Fibroblast of peridontal ligament (primary cell): ENCODE data around the gene GNG7.
A peak's percentile ranks its signal among the peaks of the same experiment; 100 is the strongest.
"Not testable (repeated sequence)": the region's sequence is repeated elsewhere in the genome, so short reads cannot be mapped to it uniquely, and the experiment has no call there.

Source experiments
- DNase-seq: peaks from one replicate; pipeline ENCODE4 v3.0.0-alpha.2; 2010; ENCODE audit errors: extremely low read depth

Gene GNG7

DNA sequence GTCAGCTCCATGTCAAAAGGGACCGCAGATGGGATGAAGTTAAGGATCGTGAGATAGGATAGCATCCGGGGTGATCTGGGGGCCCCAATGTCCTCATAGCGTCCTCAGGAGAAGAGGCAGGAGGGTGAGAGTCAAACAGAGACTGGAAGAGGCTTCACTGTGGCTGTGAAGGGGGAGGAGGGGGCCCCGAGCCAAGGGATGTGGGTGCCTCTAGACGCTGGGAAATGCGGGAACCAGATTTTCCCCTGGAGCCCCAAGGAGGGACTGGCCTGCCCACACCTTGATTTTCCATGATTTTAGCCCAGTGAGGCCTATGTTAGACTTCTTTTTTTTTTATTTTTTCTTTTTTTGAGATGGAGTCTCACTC is 61.2 kb downstream of the GNG7 start:
- DNase-seq, result no peak

DNA sequence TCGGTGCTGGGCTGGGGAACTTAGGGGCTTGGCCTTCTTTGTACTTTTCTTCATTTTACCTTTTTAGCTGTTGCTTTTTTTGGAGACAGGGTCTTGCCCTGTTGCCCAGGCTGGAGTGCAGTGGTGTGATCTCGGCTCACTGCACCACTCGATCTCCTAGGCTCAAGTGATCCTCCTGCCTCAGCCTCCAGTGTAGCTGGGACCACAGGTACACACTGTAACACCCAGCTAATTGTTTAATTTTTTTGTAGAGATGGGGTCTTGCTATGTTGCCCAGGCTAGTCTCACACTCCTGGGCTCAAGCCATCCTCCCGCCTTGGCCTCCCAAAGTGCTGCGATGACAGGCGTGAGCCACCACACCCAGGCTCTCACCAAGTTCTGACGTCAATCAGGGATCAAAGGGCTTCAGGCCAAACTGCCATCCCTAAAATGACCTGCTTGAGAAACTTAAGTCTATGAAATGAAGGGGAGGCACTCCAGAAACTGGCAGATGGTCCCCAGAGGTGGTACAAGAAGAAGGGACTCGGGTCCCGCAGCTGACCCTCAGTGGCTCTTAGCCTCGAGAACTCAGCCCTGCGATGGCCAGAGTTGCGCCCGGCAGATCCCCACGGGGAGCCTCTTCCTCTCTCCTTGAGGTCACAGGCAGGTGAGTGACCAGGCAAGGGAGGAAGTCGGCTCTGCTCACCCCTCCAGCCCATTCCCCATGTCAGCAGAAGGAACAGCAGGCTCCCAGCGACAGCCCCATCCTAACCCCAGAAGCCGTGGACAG is 61.7 kb downstream of the GNG7 start:
- no peak for DNase-seq

DNA sequence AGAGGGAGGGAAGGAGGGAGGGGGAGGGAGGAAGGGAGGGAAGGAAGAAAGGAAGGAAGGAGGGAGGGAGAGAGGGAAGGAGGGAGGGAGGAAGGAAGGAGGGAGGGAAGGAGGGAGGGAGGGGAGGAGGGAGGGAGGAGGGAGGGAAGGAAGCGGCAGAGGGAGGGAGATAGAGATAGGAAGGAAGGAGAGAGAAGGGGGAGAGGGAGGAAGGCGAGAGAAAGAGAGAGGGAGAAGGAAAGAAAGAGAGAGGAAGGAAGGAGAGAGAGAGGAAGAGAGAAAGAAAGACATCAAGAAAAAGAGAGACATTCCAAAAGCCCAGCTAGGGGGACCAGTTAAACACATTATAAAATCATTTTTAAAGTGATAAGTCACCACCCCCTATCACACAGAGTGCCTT is 62.5 kb downstream of the GNG7 start:
- no peak for DNase-seq

DNA sequence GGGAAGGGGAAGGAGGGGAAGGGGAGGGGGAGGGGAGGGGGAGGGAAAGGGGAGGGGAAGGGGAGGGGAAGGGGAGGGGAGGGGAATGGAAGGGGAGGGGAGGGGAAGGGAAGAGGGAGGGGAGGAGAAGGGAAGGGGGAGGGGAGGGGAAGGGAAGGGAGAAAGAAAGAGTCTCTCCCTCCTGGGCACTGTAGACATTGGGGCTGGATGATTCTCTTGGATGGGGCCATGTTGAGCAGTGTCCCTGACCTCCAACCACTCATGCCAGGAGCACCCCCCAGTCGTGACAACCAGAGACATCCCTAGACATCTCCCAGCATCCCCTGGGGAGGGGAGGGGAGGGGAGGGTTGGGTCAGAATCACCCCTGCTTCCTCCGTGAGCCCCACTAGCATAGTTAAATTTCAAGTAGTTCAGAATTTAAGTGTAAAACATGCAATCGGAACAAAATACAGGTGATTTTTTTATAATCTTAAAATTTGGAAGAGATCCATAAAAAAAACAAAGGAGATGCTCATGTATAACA is 64.0 kb downstream of the GNG7 start:
- DNase-seq, result no peak

DNA sequence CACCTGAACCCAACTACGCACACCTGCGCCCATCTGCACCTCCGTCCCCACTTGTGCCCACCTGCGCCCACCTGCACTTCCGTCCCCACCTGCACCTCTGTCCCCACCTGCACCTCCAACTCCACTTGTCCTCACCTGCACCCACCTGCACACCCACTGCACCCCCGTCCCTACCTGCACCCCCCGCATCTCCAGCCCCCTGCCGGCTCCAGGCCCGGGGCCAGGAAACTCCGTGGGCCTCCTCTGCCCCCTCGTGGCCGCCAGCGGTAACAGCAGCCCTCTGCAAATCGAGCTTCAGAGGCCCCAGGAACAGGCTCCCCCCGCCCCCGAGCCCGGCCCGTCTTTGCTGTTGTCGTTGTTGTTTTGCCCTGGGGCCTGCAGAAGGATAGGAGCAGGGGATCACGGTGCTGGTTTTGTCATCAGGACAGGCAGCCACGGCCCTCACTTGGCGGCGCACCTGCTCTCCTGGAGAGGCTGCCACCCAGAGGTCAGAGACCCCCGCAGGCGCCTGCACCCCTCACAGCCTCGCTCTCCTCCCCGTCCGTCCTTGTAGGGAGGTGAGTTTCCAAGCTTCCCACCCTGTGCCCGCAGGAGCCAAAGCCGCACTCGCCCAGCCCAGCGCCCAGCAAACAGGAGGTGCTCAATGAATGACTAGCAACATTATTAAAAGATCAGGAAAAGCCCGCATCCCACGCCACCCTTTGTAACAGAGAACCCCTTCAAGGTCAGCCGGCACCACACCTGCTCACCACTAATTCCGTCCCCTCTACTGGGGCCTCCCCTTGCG is 65.4 kb downstream of the GNG7 start:
- DNase-seq, result peak; percentile 33

DNA sequence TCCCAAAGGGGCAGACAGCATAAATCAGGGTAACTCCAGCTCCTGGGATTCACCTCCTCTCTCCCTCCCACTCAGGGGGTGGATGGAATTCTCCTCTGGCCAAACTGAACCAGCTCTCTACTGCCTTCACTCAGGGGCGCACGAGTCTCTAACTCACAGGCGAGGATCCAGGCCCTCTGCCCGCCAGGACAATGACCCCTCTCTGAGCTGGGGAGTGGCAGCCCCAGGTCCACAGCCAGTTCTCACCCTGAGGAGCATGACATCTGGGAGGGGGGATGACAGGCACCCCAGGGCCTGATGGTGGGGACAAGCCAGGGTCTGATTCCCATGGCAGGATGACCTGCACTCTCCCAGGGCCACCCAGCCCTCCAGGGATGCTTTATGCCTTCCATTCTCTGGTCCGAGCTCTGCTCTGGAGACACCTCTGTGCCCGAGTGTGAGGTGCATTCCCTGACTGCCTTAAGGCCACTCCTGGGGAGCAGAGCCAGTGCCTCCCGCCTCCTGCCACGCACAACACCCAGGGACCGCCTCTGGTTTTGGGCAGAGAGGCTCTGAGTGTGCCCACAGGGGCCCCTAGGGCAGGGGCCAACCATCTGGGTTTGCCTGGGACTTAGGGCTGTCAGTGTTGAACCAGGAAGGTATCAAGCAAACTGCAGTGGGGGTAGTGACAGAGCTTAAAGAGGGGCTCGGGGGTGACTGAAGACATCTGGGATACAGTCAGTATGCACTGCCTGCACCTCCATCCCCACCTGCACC is 66.2 kb downstream of the GNG7 start:
- DNase-seq, result no peak

DNA sequence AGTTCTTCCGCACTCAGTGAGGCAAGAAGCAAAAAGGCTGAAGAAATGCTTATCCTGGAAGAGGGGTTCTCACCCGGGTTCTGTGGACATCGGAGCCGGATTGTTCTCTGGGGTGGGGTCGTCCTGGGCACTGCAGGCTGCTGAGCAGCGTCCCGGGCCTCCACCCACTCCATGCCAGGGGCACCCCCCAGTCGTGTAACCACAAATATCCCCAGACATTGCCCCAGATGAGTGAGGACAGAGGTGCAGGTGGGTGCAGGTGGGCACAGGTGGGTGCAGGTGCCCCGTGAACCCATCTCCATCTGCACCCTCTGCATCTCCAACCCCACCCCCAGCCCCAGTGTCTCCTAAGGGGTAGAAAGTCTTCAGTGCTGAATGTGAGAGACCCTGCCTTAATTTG is 67.5 kb downstream of the GNG7 start:
- DNase-seq, result no peak

DNA sequence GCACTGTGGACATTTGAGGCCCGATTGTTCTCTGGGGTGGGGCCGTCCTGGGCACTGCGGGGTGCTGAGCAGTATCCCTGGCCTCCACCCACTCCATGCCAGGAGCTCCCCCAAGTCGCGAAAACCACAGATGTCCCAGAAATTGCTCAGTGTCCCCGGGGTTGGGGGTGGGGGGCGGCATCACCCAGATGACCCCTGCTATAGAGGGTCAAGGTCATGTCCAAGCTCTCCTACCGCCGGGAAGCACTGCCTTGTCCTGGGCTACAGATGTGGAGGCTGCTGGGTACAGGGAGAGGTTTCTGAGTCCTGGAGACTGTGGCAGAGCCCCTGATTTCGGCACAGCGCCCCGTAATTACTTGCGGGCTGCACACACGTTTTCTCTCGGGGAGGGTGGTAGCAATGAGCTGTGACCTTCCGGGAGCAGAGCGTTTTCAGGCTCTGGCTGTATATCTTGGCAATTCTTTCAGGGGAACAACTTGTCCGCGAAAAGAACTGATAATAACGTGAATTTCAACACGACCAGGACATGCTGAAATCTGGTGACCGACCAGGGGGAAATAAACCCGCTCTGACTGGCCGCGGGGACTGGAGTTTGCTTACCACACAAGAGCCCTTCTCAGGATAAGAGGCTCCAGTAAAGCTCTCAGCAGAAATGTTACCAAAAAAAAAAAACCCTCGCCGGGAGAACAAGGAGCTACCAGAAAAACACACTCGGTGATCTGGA is 68.1 kb downstream of the GNG7 start:
- DNase-seq, result peak; percentile 33

DNA sequence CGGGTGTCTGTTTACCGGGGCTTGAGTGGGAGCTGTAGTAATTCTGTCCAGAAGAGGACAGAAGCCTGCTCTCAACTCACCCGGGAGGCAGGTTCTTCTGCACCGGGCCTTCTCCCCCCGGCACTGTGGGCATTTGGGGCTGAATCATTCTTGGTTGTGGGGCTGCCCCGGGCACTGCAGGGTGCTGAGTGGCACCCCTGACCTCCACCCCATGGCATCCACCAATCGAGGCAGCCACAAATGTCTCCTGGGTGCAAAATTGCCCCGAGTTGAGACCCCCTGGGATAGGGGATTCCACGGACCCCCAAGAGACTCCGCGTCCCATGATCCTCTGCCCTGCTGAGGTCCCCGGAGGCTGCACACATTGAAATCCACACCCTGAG is 68.8 kb downstream of the GNG7 start:
- DNase-seq, result no peak

DNA sequence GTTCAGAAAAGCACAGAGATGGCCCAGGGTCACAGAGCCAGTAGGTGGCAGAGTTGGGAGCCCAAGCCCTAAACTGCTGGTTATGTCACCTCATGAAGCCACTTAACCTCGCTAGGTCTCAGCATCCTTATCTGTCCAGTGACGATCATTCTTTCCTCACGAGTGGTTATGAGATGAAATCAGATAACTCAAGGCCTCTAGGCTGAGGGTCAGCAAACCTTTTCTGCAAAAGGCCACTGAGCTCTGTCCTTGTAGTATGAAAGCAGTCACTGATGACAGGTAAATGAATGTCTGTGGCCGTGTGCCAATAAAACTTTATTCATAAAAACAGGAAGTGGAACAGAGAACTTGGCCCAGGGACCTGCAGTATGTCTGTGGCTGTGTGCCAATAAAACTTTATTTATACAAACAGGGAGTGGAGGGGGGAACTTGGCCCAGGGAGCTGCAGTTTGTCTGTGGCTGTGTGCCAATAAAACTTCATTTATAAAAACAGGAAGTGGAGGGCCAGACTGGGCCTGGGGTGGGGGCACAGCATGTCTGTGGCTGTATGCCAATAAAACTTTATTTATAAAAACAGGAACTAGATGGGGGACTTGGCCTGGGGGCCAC is 71.2 kb downstream of the GNG7 start:
- DNase-seq, result no peak

DNA sequence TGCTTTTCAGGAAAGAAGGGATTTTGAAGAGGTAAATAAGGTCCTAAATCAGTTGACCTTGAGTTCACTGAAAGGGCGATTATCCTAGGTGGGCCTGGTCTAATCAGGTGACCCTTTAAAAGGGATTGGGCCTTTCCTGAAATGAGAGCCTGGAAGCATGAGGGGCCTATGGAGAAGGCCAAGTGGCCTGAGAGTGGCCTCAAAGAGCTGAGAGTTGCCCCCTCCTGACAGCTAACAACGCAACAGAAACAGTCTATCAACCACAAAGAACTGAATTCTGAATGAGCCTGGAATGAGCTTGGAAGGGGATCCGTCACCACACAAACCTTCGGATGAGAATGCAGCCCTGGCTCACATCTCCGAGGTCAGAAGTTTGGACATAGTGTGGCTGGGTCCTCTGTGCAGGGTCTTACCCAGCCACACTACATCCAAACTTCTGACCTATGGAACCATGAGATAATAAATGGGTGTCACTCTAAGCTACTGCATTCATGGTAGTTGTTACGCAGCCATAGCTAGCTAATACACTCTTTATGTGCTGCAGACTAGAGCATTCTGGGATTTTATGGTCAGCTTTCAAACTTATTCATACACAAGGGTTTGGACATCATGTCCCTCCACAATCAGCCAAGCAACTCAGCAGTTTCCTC is 72.0 kb downstream of the GNG7 start:
- no peak for DNase-seq

DNA sequence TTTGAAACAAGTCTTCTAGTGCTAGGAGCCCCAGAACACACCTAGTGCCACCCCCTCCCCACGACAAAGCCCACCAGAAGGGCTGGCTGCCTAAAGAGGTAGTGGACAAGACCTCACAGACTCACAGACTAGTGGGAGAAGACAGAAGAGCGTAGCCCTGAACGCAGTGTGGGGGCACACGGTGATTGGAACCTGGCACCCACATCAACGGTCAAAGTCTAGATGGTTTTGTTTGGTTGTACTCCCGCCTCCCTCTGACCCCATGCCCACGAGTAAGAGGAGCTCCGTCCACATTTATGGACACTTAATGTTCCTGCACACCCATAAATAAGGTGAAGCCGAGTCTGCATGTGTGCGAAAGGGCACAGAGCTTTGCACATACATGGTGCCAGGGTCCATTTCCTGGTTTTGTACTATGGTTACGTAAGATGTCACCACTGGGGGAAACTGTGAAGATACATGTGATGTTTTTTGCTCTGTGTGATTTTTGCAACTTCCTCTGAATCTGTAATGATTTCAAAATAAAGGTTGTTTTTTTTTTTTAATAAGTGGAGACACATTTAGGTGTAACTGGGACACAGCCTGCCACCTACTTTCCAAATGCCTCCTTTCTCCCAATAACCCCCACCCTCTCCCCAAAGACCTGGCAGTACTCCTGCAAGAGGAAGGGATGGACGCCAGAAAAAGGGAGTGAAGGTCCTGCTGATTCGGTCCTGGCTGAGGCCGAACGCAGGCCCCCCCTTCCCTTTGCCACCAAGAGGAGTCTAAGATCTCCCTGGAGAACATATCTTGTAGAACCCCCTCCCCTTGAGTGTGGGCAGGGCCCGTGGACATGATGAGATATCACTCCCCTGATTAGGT is 72.8 kb downstream of the GNG7 start:
- no peak for DNase-seq

DNA sequence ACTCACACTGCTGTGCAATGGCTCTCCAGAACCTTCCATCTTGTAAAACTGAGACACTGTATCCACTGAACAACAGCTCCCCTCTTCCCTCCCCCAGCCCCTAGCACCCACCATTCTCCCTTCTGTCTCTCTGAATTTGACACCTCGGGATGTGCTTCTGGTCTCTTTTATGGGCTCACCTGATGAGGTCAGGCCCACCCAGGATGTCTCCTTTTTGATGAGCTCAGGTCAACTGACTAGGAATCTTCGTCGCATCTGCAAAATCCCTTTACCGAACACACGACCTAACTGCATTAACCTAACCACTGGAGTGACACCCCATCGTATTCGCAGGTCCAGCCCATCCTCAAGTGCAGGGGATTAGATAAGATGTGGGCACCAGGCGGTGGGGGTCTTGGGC is 73.9 kb downstream of the GNG7 start:
- DNase-seq, result no peak

DNA sequence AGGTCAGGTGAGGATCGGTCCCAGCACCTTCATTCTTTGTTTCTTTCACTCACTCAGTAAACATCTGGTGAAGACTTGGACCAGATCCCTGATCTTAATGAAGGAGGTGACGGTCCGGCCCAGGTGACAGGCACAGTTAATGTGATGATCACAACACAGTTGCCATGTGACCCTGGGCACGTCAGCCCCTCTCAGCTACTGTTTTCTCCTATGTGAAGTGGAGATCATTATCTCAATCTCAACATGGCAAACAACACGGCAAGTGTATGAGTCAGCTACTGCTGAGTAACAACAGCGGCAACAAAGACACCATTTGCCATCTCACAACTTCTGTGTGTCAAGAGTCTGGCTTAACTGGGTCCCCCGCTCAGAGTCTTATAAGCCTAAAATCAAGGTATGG is 74.6 kb downstream of the GNG7 start:
- no peak for DNase-seq

DNA sequence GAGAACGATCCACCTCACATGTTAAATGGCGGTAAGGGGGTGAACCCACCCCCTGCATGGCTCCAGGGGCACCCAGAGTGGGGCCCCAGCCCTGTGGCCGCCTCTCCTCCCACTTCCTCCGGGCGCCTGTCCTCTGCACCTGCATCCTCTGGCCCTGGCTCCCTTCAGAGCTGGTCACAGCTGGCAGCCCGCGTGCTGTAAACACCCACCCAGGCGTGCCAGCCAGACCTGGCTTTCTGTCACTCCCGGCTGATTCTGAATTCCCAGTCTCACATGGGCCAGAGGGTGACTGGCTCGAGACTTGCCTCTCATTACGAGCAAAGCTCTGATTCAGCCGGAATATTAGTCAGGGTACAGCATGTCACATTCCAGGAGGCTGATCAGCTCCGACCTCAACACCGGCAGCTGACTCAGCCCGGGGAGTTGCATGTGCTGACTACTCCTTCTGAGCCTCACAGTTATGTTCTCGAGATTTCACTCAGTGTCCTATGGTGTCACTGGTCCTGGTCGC is 75.1 kb downstream of the GNG7 start:
- peak; percentile 92 for DNase-seq

DNA sequence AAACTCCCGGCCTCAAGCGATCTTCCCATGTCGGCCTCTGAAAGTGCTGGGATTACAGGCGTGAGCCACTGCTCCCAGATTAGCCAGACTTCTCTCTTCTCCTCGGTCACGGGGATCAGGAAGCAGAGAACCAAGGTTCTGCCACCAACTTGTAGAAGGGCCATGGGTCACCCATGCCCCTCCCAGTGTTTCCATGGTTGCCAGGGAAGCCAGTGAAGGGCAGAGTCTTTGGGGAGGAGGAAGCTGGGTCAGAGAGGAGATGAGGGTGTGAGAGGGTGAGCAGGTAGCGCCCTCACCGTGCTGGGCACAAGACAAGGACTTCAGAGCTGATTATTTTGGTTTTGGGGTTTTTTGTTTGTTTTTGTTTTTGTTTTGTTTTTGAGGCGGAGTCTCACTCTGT is 77.1 kb downstream of the GNG7 start:
- DNase-seq, result no peak

DNA sequence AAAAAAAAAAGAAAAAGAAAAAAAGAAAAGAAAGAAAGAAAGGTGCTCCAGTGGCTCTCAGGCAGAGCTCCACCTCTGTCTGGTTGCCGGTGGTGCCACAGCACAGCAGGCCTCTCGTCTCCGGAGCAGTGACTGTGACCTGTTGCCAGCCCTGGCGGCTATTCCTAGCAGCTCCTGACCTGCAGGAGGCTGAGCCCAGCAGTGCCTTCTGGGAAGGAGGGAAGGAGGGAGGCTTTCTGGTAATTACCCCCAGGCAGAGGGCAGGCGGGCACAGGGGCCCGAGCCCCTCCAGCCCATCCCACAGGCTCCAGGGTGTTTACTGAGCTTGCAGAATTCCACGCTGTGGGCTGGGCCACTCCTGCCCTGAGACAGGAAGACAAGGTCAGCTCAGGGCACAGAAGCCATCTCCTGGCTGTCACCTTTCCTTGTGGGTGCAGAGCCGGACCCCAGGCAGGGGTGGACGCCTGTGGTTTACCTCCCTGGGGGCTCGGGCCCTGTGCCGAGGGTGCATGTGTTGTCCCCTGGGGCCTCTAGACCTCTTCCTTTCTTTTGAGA is 77.9 kb downstream of the GNG7 start:
- DNase-seq, result no peak

DNA sequence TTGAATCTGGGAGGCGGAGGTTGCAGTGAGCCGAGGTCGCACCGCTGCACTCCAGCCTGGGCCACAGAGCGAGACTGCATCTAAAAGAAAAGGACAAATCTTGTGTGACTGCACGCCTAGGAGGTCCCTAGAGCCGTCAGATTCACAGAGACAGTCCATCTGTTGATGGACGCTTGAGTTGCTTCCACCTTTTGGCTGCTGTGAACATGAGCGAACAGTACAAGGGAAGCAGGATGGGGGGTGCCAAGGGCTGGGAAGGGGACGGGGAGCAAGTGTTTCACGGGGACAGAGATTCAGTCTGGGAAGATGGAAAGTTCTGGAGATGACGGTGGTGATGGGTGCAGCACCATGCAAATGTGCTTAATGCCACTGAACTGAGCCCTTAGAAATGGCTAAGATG is 78.7 kb downstream of the GNG7 start:
- no peak for DNase-seq

DNA sequence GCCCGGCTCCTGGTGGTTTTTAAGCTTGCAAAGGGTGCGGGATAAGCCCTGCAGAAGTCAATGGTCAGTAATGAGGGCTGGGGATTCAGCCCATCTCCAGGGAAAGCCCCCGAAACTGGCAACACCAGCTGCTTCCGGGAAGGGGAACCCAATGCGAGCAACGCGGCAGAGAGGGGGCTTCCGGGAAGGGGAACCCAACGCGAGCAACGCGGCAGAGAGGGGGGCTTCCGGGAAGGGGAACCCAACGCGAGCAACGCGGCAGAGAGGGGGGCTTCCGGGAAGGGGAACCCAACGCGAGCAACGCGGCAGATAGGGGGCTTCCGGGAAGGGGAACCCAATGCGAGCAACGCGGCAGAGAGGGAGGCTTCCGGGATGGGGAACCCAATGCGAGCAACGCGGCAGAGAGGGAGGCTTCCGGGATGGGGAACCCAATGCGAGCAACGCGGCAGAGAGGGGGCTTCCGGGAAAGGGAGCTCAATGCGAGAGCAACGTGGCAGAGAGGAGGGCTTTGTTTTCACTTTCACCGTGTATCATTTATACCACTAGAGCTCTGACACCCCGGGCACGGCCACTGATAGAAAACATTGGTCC is 80.0 kb downstream of the GNG7 start:
- DNase-seq, result not testable (repeated sequence)
